Measurements from ENCODE around the gene GALNT10.

Gene GALNT10

GRCh38 chr5:154370119-154370518, 179.6 kb downstream of the GALNT10 start:
- no peak overlapping the region for H3K9ac ChIP-seq (ENCODE audit: low read length)
- no peak overlapping the region for H3K18ac ChIP-seq (ENCODE audit: low read length)
- H2AK5ac ChIP-seq (ENCODE audit: low read length) = no peak overlapping the region
- no peak overlapping the region for H3K4me3 ChIP-seq (ENCODE audit: low read depth, low read length)
- H3K79me2 ChIP-seq (ENCODE audit: control insufficient read depth, insufficient read depth, low read length, poor library complexity) = peaks cover 5% of the 10 kb centered on the region
- WGBS (ENCODE audit: extremely low coverage, insufficient coverage, insufficient read length) = no CpG with 5 or more reads among the region's 3 CpGs
- peaks cover 19 to 29% of the 10 kb centered on the region in 2 experiments for H3K4me1 ChIP-seq (ENCODE audit: control insufficient read depth in 1 of 2, insufficient read depth in 2 of 2, low read length in 2 of 2)
- H3K4ac ChIP-seq (ENCODE audit: low read depth, low read length) = no peak overlapping the region
- no peak overlapping the region for H3K4me2 ChIP-seq (ENCODE audit: low read length)
- peak overlapping the region; percentile 86 for H3K27ac ChIP-seq (ENCODE audit: low read depth, low read length)
- no peaks in the 10 kb centered on the region for H3K27me3 ChIP-seq (ENCODE audit: insufficient read depth, low read length)
- no peak overlapping the region for H3K23ac ChIP-seq (ENCODE audit: low read length)
- H3K9me3 ChIP-seq (ENCODE audit: insufficient read depth, low read depth, low read length) = no peaks in the 10 kb centered on the region
- peak overlapping the region; percentile 46 for H3K14ac ChIP-seq (ENCODE audit: low read length)
- H4K12ac ChIP-seq (ENCODE audit: low read depth, low read length) = no peak overlapping the region
- peak overlapping the region; percentile 62 for H2BK120ac ChIP-seq (ENCODE audit: insufficient read depth, low read length, poor library complexity)
- H2BK5ac ChIP-seq (ENCODE audit: low read depth, low read length, poor library complexity) = peak overlapping the region; percentile 22
- peak; percentile 12 to 56 for DNase-seq
- peaks cover 27% of the 10 kb centered on the region for H3K79me1 ChIP-seq (ENCODE audit: low read length)
- no peak overlapping the region for H2AFZ ChIP-seq (ENCODE audit: insufficient read depth, low read length, poor library complexity)
- peak overlapping the region; percentile 21 for H2BK12ac ChIP-seq (ENCODE audit: low read length)
- H3K36me3 ChIP-seq (ENCODE audit: control insufficient read depth in 1 of 2, insufficient read depth in 2 of 2, low read length in 2 of 2) = peaks cover 2 to 6% of the 10 kb centered on the region in 2 experiments
- peak overlapping the region; percentile 65 for H4K91ac ChIP-seq (ENCODE audit: low read depth, low read length)
- no peak overlapping the region for H4K8ac ChIP-seq (ENCODE audit: low read depth, low read length)

- WGBS (ENCODE audit: extremely low coverage, insufficient coverage, insufficient read length) = no CpG with 5 or more reads among the region's 3 CpGs
- no peak for DNase-seq
These were observed 180.3 kb downstream of the GALNT10 start for GRCh38 chr5:154370813-154371212.

GRCh38 chr5:154371687-154372086, 181.2 kb downstream of the GALNT10 start:
- no peak overlapping the region for H4K12ac ChIP-seq (ENCODE audit: low read depth, low read length)
- no peak overlapping the region for H3K27ac ChIP-seq (ENCODE audit: low read depth, low read length)
- no peak overlapping the region for H2AK5ac ChIP-seq (ENCODE audit: low read length)
- H3K18ac ChIP-seq (ENCODE audit: low read length) = no peak overlapping the region
- no peak overlapping the region for H2BK5ac ChIP-seq (ENCODE audit: low read depth, low read length, poor library complexity)
- no peak overlapping the region for H4K8ac ChIP-seq (ENCODE audit: low read depth, low read length)
- no peak for DNase-seq
- H3K9ac ChIP-seq (ENCODE audit: low read length) = no peak overlapping the region
- peaks cover 8 to 9% of the 10 kb centered on the region in 2 experiments for H3K36me3 ChIP-seq (ENCODE audit: control insufficient read depth in 1 of 2, insufficient read depth in 2 of 2, low read length in 2 of 2)
- peaks cover 18 to 21% of the 10 kb centered on the region in 2 experiments for H3K4me1 ChIP-seq (ENCODE audit: control insufficient read depth in 1 of 2, insufficient read depth in 2 of 2, low read length in 2 of 2)
- no CpG with 5 or more reads among the region's 3 CpGs for WGBS (ENCODE audit: extremely low coverage, insufficient coverage, insufficient read length)
- no peak overlapping the region for H2AFZ ChIP-seq (ENCODE audit: insufficient read depth, low read length, poor library complexity)
- H4K91ac ChIP-seq (ENCODE audit: low read depth, low read length) = no peak overlapping the region
- no peak overlapping the region for H3K4ac ChIP-seq (ENCODE audit: low read depth, low read length)
- no peaks in the 10 kb centered on the region for H3K9me3 ChIP-seq (ENCODE audit: insufficient read depth, low read depth, low read length)
- peak overlapping the region; percentile 13 for H3K14ac ChIP-seq (ENCODE audit: low read length)
- peak overlapping the region; percentile 51 for H2BK12ac ChIP-seq (ENCODE audit: low read length)
- H3K4me3 ChIP-seq (ENCODE audit: low read depth, low read length) = no peak overlapping the region
- H3K79me1 ChIP-seq (ENCODE audit: low read length) = peaks cover 24% of the 10 kb centered on the region
- no peak overlapping the region for H3K23ac ChIP-seq (ENCODE audit: low read length)
- H2BK120ac ChIP-seq (ENCODE audit: insufficient read depth, low read length, poor library complexity) = peak overlapping the region; percentile 20
- H3K4me2 ChIP-seq (ENCODE audit: low read length) = no peak overlapping the region
- no peaks in the 10 kb centered on the region for H3K27me3 ChIP-seq (ENCODE audit: insufficient read depth, low read length)
- H3K79me2 ChIP-seq (ENCODE audit: control insufficient read depth, insufficient read depth, low read length, poor library complexity) = peaks cover 3% of the 10 kb centered on the region

More at GRCh38 chr5:154370813-154371212, 180.3 kb downstream of the GALNT10 start:
- Histone ChIP-seq H3K27ac (ENCODE audit: low read depth, low read length) (no peak overlapping the region), H2BK120ac (ENCODE audit: insufficient read depth, low read length, poor library complexity) (no peak overlapping the region), H4K91ac (ENCODE audit: low read depth, low read length) (peak overlapping the region; percentile 10), H3K79me1 (ENCODE audit: low read length) (peaks cover 24% of the 10 kb centered on the region), H3K4ac (ENCODE audit: low read depth, low read length) (peak overlapping the region; percentile 68), H2BK5ac (ENCODE audit: low read depth, low read length, poor library complexity) (no peak overlapping the region), H3K23ac (ENCODE audit: low read length) (no peak overlapping the region), H4K12ac (ENCODE audit: low read depth, low read length) (no peak overlapping the region), H3K18ac (ENCODE audit: low read length) (no peak overlapping the region), H2AFZ (ENCODE audit: insufficient read depth, low read length, poor library complexity) (no peak overlapping the region), H2AK5ac (ENCODE audit: low read length) (no peak overlapping the region), H3K36me3 (ENCODE audit: control insufficient read depth in 1 of 2, insufficient read depth in 2 of 2, low read length in 2 of 2) (peaks cover 2 to 6% of the 10 kb centered on the region in 2 experiments), H4K8ac (ENCODE audit: low read depth, low read length) (no peak overlapping the region), H3K9me3 (ENCODE audit: insufficient read depth, low read depth, low read length) (no peaks in the 10 kb centered on the region), H3K4me2 (ENCODE audit: low read length) (no peak overlapping the region), H3K14ac (ENCODE audit: low read length) (no peak overlapping the region), H3K9ac (ENCODE audit: low read length) (no peak overlapping the region), H3K4me3 (ENCODE audit: low read depth, low read length) (no peak overlapping the region), H3K27me3 (ENCODE audit: insufficient read depth, low read length) (no peaks in the 10 kb centered on the region), H3K79me2 (ENCODE audit: control insufficient read depth, insufficient read depth, low read length, poor library complexity) (peaks cover 3% of the 10 kb centered on the region), H2BK12ac (ENCODE audit: low read length) (peak overlapping the region; percentile 62), H3K4me1 (ENCODE audit: control insufficient read depth in 1 of 2, insufficient read depth in 2 of 2, low read length in 2 of 2) (peaks cover 20 to 25% of the 10 kb centered on the region in 2 experiments)

- H3K79me1 ChIP-seq (ENCODE audit: low read length) = peaks cover 16% of the 10 kb centered on the region
- H4K12ac ChIP-seq (ENCODE audit: low read depth, low read length) = no peak overlapping the region
- no peak overlapping the region for H3K23ac ChIP-seq (ENCODE audit: low read length)
- no peak overlapping the region for H3K9ac ChIP-seq (ENCODE audit: low read length)
- no peaks in the 10 kb centered on the region for H3K27me3 ChIP-seq (ENCODE audit: insufficient read depth, low read length)
- H3K14ac ChIP-seq (ENCODE audit: low read length) = no peak overlapping the region
- no peak for DNase-seq
- H2BK120ac ChIP-seq (ENCODE audit: insufficient read depth, low read length, poor library complexity) = no peak overlapping the region
- H3K4me1 ChIP-seq (ENCODE audit: control insufficient read depth in 1 of 2, insufficient read depth in 2 of 2, low read length in 2 of 2) = peaks cover 12 to 14% of the 10 kb centered on the region in 2 experiments
- H3K4me2 ChIP-seq (ENCODE audit: low read length) = no peak overlapping the region
- no CpG with 5 or more reads among the region's 5 CpGs for WGBS (ENCODE audit: extremely low coverage, insufficient coverage, insufficient read length)
- H2AK5ac ChIP-seq (ENCODE audit: low read length) = no peak overlapping the region
- H4K8ac ChIP-seq (ENCODE audit: low read depth, low read length) = no peak overlapping the region
- H3K36me3 ChIP-seq (ENCODE audit: control insufficient read depth in 1 of 2, insufficient read depth in 2 of 2, low read length in 2 of 2) = peaks cover 13 to 16% of the 10 kb centered on the region in 2 experiments
- H3K18ac ChIP-seq (ENCODE audit: low read length) = no peak overlapping the region
- no peak overlapping the region for H3K4me3 ChIP-seq (ENCODE audit: low read depth, low read length)
- no peak overlapping the region for H2AFZ ChIP-seq (ENCODE audit: insufficient read depth, low read length, poor library complexity)
- no peak overlapping the region for H4K91ac ChIP-seq (ENCODE audit: low read depth, low read length)
- no peak overlapping the region for H2BK12ac ChIP-seq (ENCODE audit: low read length)
- H2BK5ac ChIP-seq (ENCODE audit: low read depth, low read length, poor library complexity) = no peak overlapping the region
- H3K27ac ChIP-seq (ENCODE audit: low read depth, low read length) = no peak overlapping the region
- H3K4ac ChIP-seq (ENCODE audit: low read depth, low read length) = no peak overlapping the region
- H3K79me2 ChIP-seq (ENCODE audit: control insufficient read depth, insufficient read depth, low read length, poor library complexity) = no peaks in the 10 kb centered on the region
- H3K9me3 ChIP-seq (ENCODE audit: insufficient read depth, low read depth, low read length) = no peaks in the 10 kb centered on the region
These were observed 182.1 kb downstream of the GALNT10 start for GRCh38 chr5:154372661-154373060.
